Amniotic epithelial cell (primary cell): ENCODE results near the gene PCDH19.
"Not testable (repeated sequence)": the region's sequence is repeated elsewhere in the genome, so short reads cannot be mapped to it uniquely, and the experiment has no call there.

ENCODE experiments used
- DNase-seq: peaks from one replicate; pipeline ENCODE4 v3.0.0-alpha.2; 2010; ENCODE audit warnings: low read depth

PCDH19 gene

GRCh38 chrX:100409610-100410590 is at the start of gene PCDH19:
PCDH19 (minus strand) TSS chrX:100410273; CDS start chrX:100408597, 1,676 bp downstream.
- DNase-seq = peak; percentile 15

- no peak for DNase-seq
These were observed 39.9 kb upstream of the PCDH19 start for GRCh38 chrX:100449696-100450608.

- DNase-seq = peak; percentile 0
These were observed 37.8 kb upstream of the PCDH19 start for GRCh38 chrX:100447655-100448397.

- no peak for DNase-seq
These were observed 35.5 kb upstream of the PCDH19 start for GRCh38 chrX:100445593-100445992.

GRCh38 chrX:100441321-100441720 is 31.2 kb upstream of the PCDH19 start:
- DNase-seq = not testable (repeated sequence)

- no peak for DNase-seq
These were observed 29.9 kb upstream of the PCDH19 start for GRCh38 chrX:100440006-100440405.

- DNase-seq = no peak
These were observed 25.7 kb upstream of the PCDH19 start for GRCh38 chrX:100435726-100436125.

GRCh38 chrX:100424012-100424411 is 13.9 kb upstream of the PCDH19 start:
- no peak for DNase-seq

- no peak for DNase-seq
These were observed 8.5 kb upstream of the PCDH19 start for GRCh38 chrX:100418556-100418955.

- no peak for DNase-seq
These were observed 7.6 kb upstream of the PCDH19 start for GRCh38 chrX:100417681-100418080.

GRCh38 chrX:100413229-100413628 is 3.2 kb upstream of the PCDH19 start:
- DNase-seq = peak; percentile 37

GRCh38 chrX:100411802-100412715 is 2.0 kb upstream of the PCDH19 start:
- no peak for DNase-seq

- no peak for DNase-seq
These were observed 1.1 kb upstream of the PCDH19 start for GRCh38 chrX:100410901-100411801.

- DNase-seq = no peak
These were observed 1.1 kb downstream of the PCDH19 start for GRCh38 chrX:100408713-100409609.

GRCh38 chrX:100407784-100408712 is 2.0 kb downstream of the PCDH19 start:
- DNase-seq = no peak

GRCh38 chrX:100407147-100407783 is 2.8 kb downstream of the PCDH19 start:
- DNase-seq = no peak

GRCh38 chrX:100405424-100405823 is 4.6 kb downstream of the PCDH19 start:
- DNase-seq = no peak
